NCI-H748 (cell line): ENCODE measurements around the gene SUSD3.
"Not testable (repeated sequence)": the region's sequence is repeated elsewhere in the genome, so short reads cannot be mapped to it uniquely, and the experiment has no call there.

ENCODE experiments used
- DNase-seq: peaks from one replicate; lab custom pipeline; 2025; ENCODE audit not compliant: unreplicated experiment; lab: John Stamatoyannopoulos, UW

The SUSD3 gene

GRCh38 chr9:93058355-93059010 lies at the start of gene SUSD3:
Gene SUSD3, plus strand, starts transcription at chr9:93058701. Its CDS starts 42 bp downstream, at chr9:93058743.
- DNase-seq = peak; percentile 62

- DNase-seq = no peak
These were observed 49.0 kb upstream of the SUSD3 start for GRCh38 chr9:93009337-93010015.

GRCh38 chr9:93010056-93010455 lies 48.4 kb upstream of the SUSD3 start:
- no peak for DNase-seq

- DNase-seq = no peak
These were observed 47.8 kb upstream of the SUSD3 start for GRCh38 chr9:93010704-93011103.

- DNase-seq = no peak
These were observed 47.4 kb upstream of the SUSD3 start for GRCh38 chr9:93011114-93011513.

- no peak for DNase-seq
These were observed 45.3 kb upstream of the SUSD3 start for GRCh38 chr9:93012963-93013855.

GRCh38 chr9:93013856-93014582 lies 44.5 kb upstream of the SUSD3 start:
- DNase-seq = no peak

- not testable (repeated sequence) for DNase-seq
These were observed 43.3 kb upstream of the SUSD3 start for GRCh38 chr9:93015190-93015589.

GRCh38 chr9:93017621-93018020 lies 40.9 kb upstream of the SUSD3 start:
- DNase-seq = no peak

GRCh38 chr9:93020151-93020550 lies 38.4 kb upstream of the SUSD3 start:
- no peak for DNase-seq

- DNase-seq = no peak
These were observed 37.5 kb upstream of the SUSD3 start for GRCh38 chr9:93020771-93021670.

GRCh38 chr9:93022066-93022465 lies 36.4 kb upstream of the SUSD3 start:
- no peak for DNase-seq

- DNase-seq = no peak
These were observed 35.6 kb upstream of the SUSD3 start for GRCh38 chr9:93022721-93023520.

- DNase-seq = no peak
These were observed 35.0 kb upstream of the SUSD3 start for GRCh38 chr9:93023521-93023815.

GRCh38 chr9:93024646-93024910 lies 33.9 kb upstream of the SUSD3 start:
- no peak for DNase-seq

GRCh38 chr9:93024986-93025630 lies 33.4 kb upstream of the SUSD3 start:
- DNase-seq = no peak

- no peak for DNase-seq
These were observed 32.8 kb upstream of the SUSD3 start for GRCh38 chr9:93025736-93026135.

GRCh38 chr9:93026640-93027039 lies 31.9 kb upstream of the SUSD3 start:
- no peak for DNase-seq

- DNase-seq = no peak
These were observed 30.8 kb upstream of the SUSD3 start for GRCh38 chr9:93027750-93028149.
